GM18873 (cell line): ENCODE results near the gene GUK1.

Experiments used
- ATAC-seq: cut with Tn5 transposase; IDR thresholded peaks from one replicate; pipeline ENCODE4 v1.9.1; 2021; ENCODE audit warnings: mild to moderate bottlenecking, moderate library complexity, moderate number of reproducible peaks; ENCODE audit not compliant: unreplicated experiment, low FRiP score

Gene GUK1

DNA sequence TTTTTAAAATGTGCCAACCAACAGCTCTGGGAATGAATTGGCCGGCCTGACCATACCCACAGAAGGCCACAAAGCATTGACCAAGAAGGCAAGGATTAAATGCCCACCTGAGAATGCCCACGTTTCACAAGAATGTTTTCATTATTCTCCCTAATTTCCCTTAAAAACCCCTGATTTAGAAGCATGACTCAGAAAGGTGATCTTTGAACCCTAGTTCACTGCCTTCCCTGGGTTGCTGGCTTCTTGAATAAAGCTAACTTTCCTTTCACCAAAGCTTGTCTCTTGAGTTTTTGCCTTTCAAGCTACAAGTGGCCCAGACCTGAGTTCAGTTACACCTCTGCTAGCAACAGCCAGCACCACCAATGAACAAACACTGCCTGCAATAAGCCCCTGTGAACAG lies 16.6 kb upstream of the GUK1 start:
- no peak for ATAC-seq

- no peak for ATAC-seq
These were observed 14.9 kb upstream of the GUK1 start for GRCh38 chr1:228125185-228125584.

DNA sequence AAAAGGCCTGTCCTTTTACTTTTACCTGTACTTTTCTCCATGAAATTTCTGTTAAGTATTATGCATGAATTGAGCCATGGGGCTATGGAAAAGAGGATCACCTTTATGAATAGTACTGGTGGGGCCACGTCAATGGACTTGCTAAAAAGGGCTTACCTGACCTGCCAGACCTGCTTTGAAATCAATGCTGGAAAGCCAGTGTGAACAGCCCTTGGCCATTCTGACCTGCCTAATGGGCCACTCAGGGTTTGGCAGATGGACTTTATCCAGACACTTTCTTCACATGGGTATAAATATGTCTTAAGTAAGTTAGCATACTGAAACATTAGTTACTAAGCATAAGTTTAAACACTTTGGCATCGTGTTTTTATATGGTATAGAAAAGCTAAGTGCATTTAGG lies 8.3 kb upstream of the GUK1 start:
- no peak for ATAC-seq

DNA sequence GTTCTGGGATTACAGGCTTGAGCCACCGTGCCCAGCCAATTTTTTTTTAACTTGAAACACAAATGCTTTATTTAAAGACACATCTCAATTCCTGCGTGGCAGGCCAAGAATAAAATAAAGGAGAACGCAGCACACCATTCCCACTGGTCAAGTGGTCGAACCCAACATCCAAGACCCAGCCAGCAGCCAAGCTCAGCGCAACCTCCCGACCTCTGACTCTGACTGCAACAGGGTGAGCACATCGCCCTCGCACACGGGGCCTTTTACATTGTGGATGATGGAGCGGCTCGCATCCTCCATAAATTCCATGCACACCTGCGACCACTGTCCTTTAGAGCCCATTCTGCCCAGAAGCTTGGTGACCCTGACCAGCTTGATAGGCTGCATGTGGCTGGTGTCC lies 5.5 kb upstream of the GUK1 start:
- no peak for ATAC-seq

GRCh38 chr1:228136901-228137300 lies 3.2 kb upstream of the GUK1 start:
- no peak for ATAC-seq

DNA sequence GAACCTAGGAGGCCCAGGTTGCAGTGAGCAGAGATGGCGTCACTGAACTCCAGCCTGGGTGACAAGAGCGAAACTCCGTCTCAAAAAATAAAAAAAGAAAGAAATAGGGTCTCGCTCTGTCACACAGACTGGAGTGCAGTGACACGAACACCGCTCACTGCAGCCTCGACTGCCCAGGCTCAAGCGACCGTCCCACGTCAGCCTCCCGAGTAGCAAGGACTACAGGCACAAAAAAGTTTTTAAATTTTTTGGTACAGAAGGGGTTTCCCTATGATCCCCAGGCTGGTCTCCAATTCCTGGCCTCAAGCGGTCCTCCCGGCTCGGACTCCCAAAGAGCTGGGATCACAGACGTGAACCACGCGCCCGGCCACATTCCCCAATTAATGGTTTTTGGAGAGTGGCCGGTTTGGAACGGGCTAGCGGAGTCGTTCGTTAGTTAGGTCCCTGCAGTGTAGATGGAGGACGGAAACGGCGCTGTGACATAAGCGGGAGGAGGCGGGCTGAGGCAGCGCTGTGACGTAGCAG lies 611 bp upstream of the GUK1 start:
- no peak for ATAC-seq

DNA sequence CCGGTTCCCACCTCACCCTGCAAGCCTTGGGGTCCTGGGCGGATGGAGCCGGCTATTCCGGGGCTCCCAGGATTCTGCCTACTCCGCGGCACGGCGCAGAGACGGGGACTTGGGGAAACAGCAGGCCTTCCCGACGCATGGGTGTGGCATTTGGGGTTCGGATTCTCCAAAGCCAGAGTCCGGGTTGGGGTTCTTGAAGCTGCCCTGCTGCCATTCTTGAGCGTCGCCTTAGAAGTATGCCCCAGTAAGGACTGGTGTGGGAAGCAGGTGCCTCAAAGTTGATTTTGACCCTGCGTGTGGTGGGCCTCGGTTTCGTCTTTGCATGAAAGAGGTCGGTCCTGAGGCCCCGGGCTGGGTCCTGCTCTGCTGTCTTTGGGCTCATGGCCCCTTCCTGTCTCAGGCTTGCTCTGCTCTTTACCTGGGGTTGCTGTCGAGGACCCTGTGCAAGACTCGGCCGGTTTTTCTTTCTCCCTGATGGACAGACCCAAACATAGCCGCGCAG lies 696 bp downstream of the GUK1 start:
- no peak for ATAC-seq

DNA sequence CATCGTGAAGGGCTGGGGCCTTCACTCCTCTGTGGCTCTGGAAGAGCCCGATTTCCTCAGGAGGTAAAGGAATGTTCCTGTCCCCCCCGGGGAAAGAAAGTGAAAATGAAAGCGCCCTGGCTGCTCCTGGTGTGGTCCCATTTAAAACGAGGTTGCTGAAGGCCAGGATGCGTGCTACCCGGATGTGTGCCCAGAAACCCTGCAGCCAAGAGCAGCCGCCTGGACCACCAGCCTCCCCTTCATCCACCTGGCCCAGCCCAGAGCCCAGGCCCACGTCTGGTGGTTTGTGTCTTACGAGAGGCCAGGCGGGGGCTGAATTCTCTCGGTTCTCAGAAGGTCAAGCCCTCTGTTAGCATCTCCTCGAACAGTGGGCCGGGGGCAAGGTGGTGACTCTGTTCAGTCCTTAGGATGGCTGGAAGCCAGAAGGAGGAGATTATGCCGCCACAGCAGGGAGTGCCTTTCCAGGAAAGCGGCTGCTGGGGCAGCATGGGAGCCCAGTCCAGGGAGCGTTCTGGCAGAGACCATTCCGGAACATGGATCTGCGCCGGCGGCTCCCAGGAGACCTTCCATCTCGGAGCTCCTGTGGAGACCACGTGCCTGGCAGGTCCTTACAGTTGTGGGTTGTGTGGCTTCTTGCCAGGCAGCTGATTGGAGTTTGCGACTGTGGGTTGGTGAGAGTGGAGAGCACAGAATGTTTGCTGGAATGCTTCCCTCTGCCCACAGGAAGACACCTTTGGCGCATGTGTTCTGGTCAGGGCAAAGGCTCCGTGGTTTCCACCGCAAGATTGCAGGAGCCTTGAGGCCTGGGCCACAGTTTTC lies 1.4 kb downstream of the GUK1 start:
- ATAC-seq = no peak

GRCh38 chr1:228142155-228142691 lies 2.1 kb downstream of the GUK1 start:
- no peak for ATAC-seq

- ATAC-seq = no peak
These were observed 2.6 kb downstream of the GUK1 start for GRCh38 chr1:228142701-228143136.

- ATAC-seq = no peak
These were observed 3.6 kb downstream of the GUK1 start for GRCh38 chr1:228143480-228144192.

- ATAC-seq = no peak
These were observed 4.3 kb downstream of the GUK1 start for GRCh38 chr1:228144193-228144992.

DNA sequence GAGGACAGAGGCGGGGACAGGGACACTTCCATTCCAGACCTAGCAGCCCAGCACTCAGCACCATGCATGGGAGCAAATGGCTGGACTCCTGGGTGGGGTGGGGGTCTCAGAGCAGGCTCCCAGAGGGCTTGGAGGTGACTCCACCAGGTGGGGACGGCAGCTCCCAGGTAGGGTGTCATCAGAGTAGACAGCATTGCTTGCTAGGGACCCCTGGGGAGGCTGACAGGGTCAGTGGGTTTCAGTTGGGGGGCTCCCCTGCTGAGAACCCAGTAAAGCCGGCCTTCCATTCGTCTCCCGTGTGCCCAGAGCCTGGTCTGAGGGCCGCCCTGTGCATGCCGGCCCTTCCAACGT lies 4.9 kb downstream of the GUK1 start:
- no peak for ATAC-seq

- ATAC-seq = no peak
These were observed 5.7 kb downstream of the GUK1 start for GRCh38 chr1:228145463-228146416.

- no peak for ATAC-seq
These were observed 6.5 kb downstream of the GUK1 start for GRCh38 chr1:228146417-228147150.

DNA sequence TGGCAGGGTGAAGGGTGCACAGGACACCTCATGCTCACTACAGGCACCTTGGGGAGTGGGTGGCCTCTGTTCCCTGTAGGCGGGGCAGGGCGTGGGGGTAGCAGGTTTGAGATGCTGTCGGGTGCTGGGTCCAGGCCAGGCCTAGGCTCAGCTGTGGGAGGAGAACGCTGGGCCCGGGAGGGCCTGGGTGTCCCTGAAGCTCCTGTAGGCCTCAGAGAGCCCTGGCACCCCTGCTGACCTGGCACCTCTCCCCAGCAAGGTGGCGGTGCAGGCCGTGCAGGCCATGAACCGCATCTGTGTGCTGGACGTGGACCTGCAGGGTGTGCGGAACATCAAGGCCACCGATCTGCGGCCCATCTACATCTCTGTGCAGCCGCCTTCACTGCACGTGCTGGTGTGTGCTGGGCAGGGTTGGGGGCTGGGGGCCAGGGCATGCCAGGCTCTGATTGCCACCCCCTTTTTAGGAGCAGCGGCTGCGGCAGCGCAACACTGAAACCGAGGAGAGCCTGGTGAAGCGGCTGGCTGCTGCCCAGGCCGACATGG lies 7.1 kb downstream of the GUK1 start:
- no peak for ATAC-seq

GRCh38 chr1:228147768-228148167 lies 7.7 kb downstream of the GUK1 start:
- no peak for ATAC-seq

DNA sequence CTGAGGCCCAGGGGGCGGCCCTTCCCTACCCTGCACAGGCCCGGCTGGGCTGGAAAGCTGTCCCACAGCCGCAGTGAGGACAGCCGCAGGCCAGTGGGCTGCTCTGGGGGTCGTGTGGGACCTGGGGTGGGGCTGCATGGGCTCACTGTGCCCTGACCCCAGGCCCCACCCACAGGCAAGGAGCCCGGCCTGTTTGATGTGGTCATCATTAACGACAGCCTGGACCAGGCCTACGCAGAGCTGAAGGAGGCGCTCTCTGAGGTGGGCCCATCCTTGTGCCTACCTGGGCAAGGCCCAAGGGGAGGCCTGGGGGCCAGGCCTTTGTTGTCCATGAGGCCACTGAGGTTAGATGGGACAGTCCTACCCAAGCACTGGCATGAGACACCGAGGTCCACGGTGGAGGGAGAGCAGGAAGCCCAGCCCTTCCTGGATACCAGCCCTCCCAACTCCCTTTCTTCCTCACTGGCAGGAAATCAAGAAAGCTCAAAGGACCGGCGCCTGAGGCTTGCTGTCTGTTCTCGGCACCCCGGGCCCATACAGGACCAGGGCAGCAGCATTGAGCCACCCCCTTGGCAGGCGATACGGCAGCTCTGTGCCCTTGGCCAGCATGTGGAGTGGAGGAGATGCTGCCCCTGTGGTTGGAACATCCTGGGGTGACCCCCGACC lies 8.2 kb downstream of the GUK1 start:
- ATAC-seq = no peak
